GM12872 (cell line): ENCODE measurements around the gene DAB2.

Source experiments
- CTCF ChIP-seq: IDR thresholded peaks from 3 replicates; pipeline ENCODE4 v1.5.1; 2011; ENCODE audit warnings: low read depth, mild to moderate bottlenecking, low read length, moderate library complexity; ENCODE audit not compliant: insufficient read depth

The DAB2 gene

GRCh38 chr5:39424736-39425637 is at the start of gene DAB2:
DAB2 (minus strand) TSS chr5:39424980; CDS start chr5:39394320, 30,660 bp downstream.
- peak; percentile 22; the same call in 1 of the 3 replicates for TF ChIP-seq CTCF

- TF ChIP-seq CTCF: no peak
Measured at GRCh38 chr5:39473156-39473775, 48.5 kb upstream of the DAB2 start.

GRCh38 chr5:39471836-39472508 is 47.2 kb upstream of the DAB2 start:
- TF ChIP-seq CTCF: no peak

GRCh38 chr5:39470811-39471210 is 46.0 kb upstream of the DAB2 start:
- no peak for TF ChIP-seq CTCF

GRCh38 chr5:39469777-39470415 is 45.1 kb upstream of the DAB2 start:
- TF ChIP-seq CTCF: no peak

GRCh38 chr5:39469176-39469575 is 44.4 kb upstream of the DAB2 start:
- TF ChIP-seq CTCF: no peak

- no peak for TF ChIP-seq CTCF
Measured at GRCh38 chr5:39466846-39467245, 42.1 kb upstream of the DAB2 start.
